H1 (cell line): ENCODE data around the gene CEND1. TPM values are rescaled to one million over a fixed set of nuclear protein-coding genes. Genes with fewer than 3 reads are reported as not detected.

Source experiments
- CTCF ChIA-PET: fragments of 300-600 bp; sonication (Branson Sonifier 250); formaldehyde crosslinking; loops from one replicate; lab custom pipeline; 2021; ENCODE audit not compliant: partially characterized antibody; lab: Charles Lee
- POLR2A ChIA-PET: fragments of 300-600 bp; sonication (Branson Sonifier 250); formaldehyde crosslinking; loops from one replicate; lab custom pipeline; 2021; ENCODE audit warnings: inconsistent platforms; ENCODE audit not compliant: partially characterized antibody; lab: Charles Lee
- DNase-seq, 2 experiments: peaks; one replicate each; pipeline versions ENCODE4 v3.0.0 to v3.0.0-alpha.2; 2010 to 2022; ENCODE audit warnings: low spot score in 2 of 2, low read depth in 1 of 2, mixed read lengths in 1 of 2
- FAIRE-seq: peaks from 2 replicates; lab custom pipeline; 2011; peaks lifted over from hg19 to GRCh38; lab: Jason Lieb, UNC
- H2AFZ ChIP-seq: 2 replicates; pipeline ENCODE4 v1.8.1; 2012; ENCODE audit warnings: low read length, inconsistent platforms
- H2AK5ac ChIP-seq: 2 replicates; pipeline ENCODE4 v1.6.1; 2013; ENCODE audit warnings: low read depth, low read length
- H2BK120ac ChIP-seq: replicated peaks from 2 replicates; pipeline ENCODE3; 2013; ENCODE audit warnings: low read depth, low read length, inconsistent platforms
- H2BK12ac ChIP-seq: 2 replicates; pipeline ENCODE4 v1.6.1; 2013; ENCODE audit warnings: low read depth, low read length
- H2BK15ac ChIP-seq: 2 replicates; pipeline ENCODE4 v1.6.1; 2013; ENCODE audit warnings: low read length
- H2BK20ac ChIP-seq: 2 replicates; pipeline ENCODE4 v1.6.1; 2013; ENCODE audit warnings: low read length
- H2BK5ac ChIP-seq: 2 replicates; pipeline ENCODE4 v1.6.1; 2013; ENCODE audit warnings: low read depth, low read length
- H3K14ac ChIP-seq: 2 replicates; pipeline ENCODE4 v1.6.1; 2013; ENCODE audit warnings: inconsistent platforms; ENCODE audit not compliant: insufficient read length
- H3K18ac ChIP-seq: 2 replicates; pipeline ENCODE4 v1.6.1; 2013; ENCODE audit warnings: low read length; ENCODE audit errors: extremely low read depth
- H3K23ac ChIP-seq: 2 replicates; pipeline ENCODE4 v1.6.1; 2013; ENCODE audit warnings: inconsistent platforms; ENCODE audit not compliant: insufficient read length
- H3K23me2 ChIP-seq: 2 replicates; pipeline ENCODE4 v1.6.1; 2013; ENCODE audit warnings: low read depth, low read length
- H3K27ac ChIP-seq: 2 replicates; pipeline ENCODE4 v1.6.1; 2011; ENCODE audit warnings: low read depth, low read length, inconsistent platforms
- H3K27me3 ChIP-seq, 4 experiments: replicated peaks in 1 of 4; 1 replicate in 1 of 4; 2 replicates in 3 of 4; pipeline versions ENCODE4 v1.6.1 to v1.8.1; 2011 to 2013; ENCODE audit warnings: low read length in 3 of 4, mild to moderate bottlenecking in 3 of 4, inconsistent platforms in 2 of 4, mixed read lengths in 2 of 4, moderate library complexity in 1 of 4; ENCODE audit not compliant: control insufficient read depth in 3 of 4, insufficient read depth in 3 of 4; ENCODE audit errors: extremely low read depth in 1 of 4
- H3K36me3 ChIP-seq, 4 experiments: 2 replicates each; pipeline versions ENCODE4 v1.6.1 to v1.8.1; 2011 to 2013; ENCODE audit warnings: mild to moderate bottlenecking in 4 of 4, low read length in 3 of 4, moderate library complexity in 2 of 4, control low read depth in 1 of 4, inconsistent platforms in 1 of 4; ENCODE audit not compliant: insufficient read depth in 4 of 4, control insufficient read depth in 2 of 4
- H3K4ac ChIP-seq: replicated peaks from 2 replicates; pipeline ENCODE3; 2013; ENCODE audit warnings: low read length, low read depth, mixed read lengths, inconsistent platforms; ENCODE audit not compliant: insufficient read length
- H3K4me1 ChIP-seq, 4 experiments: replicated peaks in 1 of 4; 1 replicate in 1 of 4; 2 replicates in 3 of 4; pipeline versions ENCODE4 v1.6.1 to v1.8.1; 2011 to 2013; ENCODE audit warnings: low read length in 3 of 4, inconsistent platforms in 2 of 4, mixed read lengths in 1 of 4; ENCODE audit not compliant: insufficient read depth in 4 of 4, control insufficient read depth in 3 of 4
- H3K4me2 ChIP-seq, 2 experiments: 2 replicates each; pipeline versions ENCODE4 v1.6.1 to v1.8.1; 2011 to 2013; ENCODE audit warnings: low read depth in 2 of 2, low read length in 2 of 2, control low read depth in 1 of 2, inconsistent platforms in 1 of 2, mild to moderate bottlenecking in 1 of 2; ENCODE audit not compliant: insufficient read depth in 1 of 2
- H3K4me3 ChIP-seq, 4 experiments: fragments of 200-600, 300-600 bp in 1 of 4; sonication (generic), shearing (Covaris generic), sonication (Bioruptor Twin) in 1 of 4; 2 replicates each; pipeline versions ENCODE4 v1.5.1 to v1.8.1; 2011 to 2016; ENCODE audit warnings: low read length in 4 of 4, low read depth in 3 of 4, control low read depth in 2 of 4, inconsistent platforms in 2 of 4, mild to moderate bottlenecking in 2 of 4, mixed read lengths in 1 of 4, moderate library complexity in 1 of 4; ENCODE audit not compliant: insufficient read depth in 2 of 4; ENCODE audit errors: extremely low read depth in 1 of 4
- H3K56ac ChIP-seq: replicated peaks from 2 replicates; pipeline ENCODE3; 2013; ENCODE audit warnings: low read depth, mild to moderate bottlenecking, mixed read lengths, low read length, inconsistent platforms; ENCODE audit not compliant: insufficient read length
- H3K79me1 ChIP-seq: 2 replicates; pipeline ENCODE4 v1.6.1; 2013; ENCODE audit warnings: low read depth, low read length, control low read depth
- H3K79me2 ChIP-seq, 2 experiments: 2 replicates each; pipeline versions ENCODE4 v1.6.1 to v1.8.1; 2012 to 2013; ENCODE audit warnings: low read length in 2 of 2, mild to moderate bottlenecking in 2 of 2, inconsistent platforms in 1 of 2; ENCODE audit not compliant: insufficient read depth in 2 of 2, control insufficient read depth in 1 of 2
- H3K9ac ChIP-seq, 4 experiments: replicated peaks in 1 of 4; 1 replicate in 1 of 4; 2 replicates in 3 of 4; pipeline versions ENCODE4 v1.6.1 to v1.8.1; 2011 to 2013; ENCODE audit warnings: low read depth in 3 of 4, low read length in 3 of 4, control low read depth in 2 of 4, mild to moderate bottlenecking in 2 of 4, moderate library complexity in 2 of 4, inconsistent platforms in 1 of 4; ENCODE audit errors: extremely low read depth in 1 of 4
- H3K9me3 ChIP-seq, 2 experiments: 2 replicates each; pipeline versions ENCODE4 v1.6.1 to v1.8.1; 2012 to 2013; ENCODE audit warnings: mild to moderate bottlenecking in 2 of 2, moderate library complexity in 2 of 2, control low read depth in 1 of 2, inconsistent platforms in 1 of 2, low read depth in 1 of 2, low read length in 1 of 2, mixed read lengths in 1 of 2; ENCODE audit not compliant: insufficient read depth in 2 of 2
- H4K20me1 ChIP-seq, 2 experiments: replicated peaks in 1 of 2; 2 replicates each; pipeline versions ENCODE3 to v1.8.1; 2011 to 2013; ENCODE audit warnings: inconsistent platforms in 2 of 2, low read length in 2 of 2, mild to moderate bottlenecking in 1 of 2; ENCODE audit not compliant: insufficient read depth in 2 of 2, control insufficient read depth in 1 of 2
- H4K5ac ChIP-seq: 2 replicates; pipeline ENCODE4 v1.6.1; 2013; ENCODE audit warnings: low read length, low read depth, mixed read lengths, inconsistent platforms; ENCODE audit not compliant: insufficient read length
- H4K8ac ChIP-seq: 2 replicates; pipeline ENCODE4 v1.8.0; 2013; ENCODE audit warnings: mild to moderate bottlenecking, moderate library complexity, low read length, inconsistent platforms; ENCODE audit not compliant: insufficient read depth; ENCODE audit errors: extremely low read depth
- H4K91ac ChIP-seq: replicated peaks from 2 replicates; pipeline ENCODE3; 2013; ENCODE audit warnings: low read length, mixed read lengths, inconsistent platforms; ENCODE audit not compliant: insufficient read length
- ATF2 ChIP-seq: IDR thresholded peaks from 2 replicates; pipeline ENCODE4 v1.6.1; 2012; ENCODE audit warnings: low read length, inconsistent platforms
- CEBPB ChIP-seq: IDR thresholded peaks from 2 replicates; pipeline ENCODE4 v1.6.1; 2012; ENCODE audit warnings: low read depth, low read length
- CTBP2 ChIP-seq: IDR thresholded peaks from 2 replicates; pipeline ENCODE4 v1.7.0; 2011; ENCODE audit warnings: borderline replicate concordance, mild to moderate bottlenecking, moderate library complexity, mixed read lengths, low read length; ENCODE audit not compliant: insufficient read depth, insufficient read length
- GTF2F1 ChIP-seq: IDR thresholded peaks from 2 replicates; pipeline ENCODE4 v1.6.1; 2012; ENCODE audit warnings: low read depth, low read length, improper control_type of control experiment, borderline replicate concordance
- HDAC6 ChIP-seq: IDR thresholded peaks from one replicate; pipeline ENCODE4 v1.7.1; 2012; ENCODE audit warnings: low read depth, mild to moderate bottlenecking, inconsistent platforms, low read length, moderate library complexity
- RFX5 ChIP-seq: IDR thresholded peaks from 2 replicates; pipeline ENCODE4 v1.6.1; 2011; ENCODE audit warnings: low read depth, low read length, improper control_type of control experiment, borderline replicate concordance
- SRF ChIP-seq: IDR thresholded peaks from 2 replicates; pipeline ENCODE4 v1.6.1; 2011; ENCODE audit warnings: mild to moderate bottlenecking, low read depth, low read length, moderate library complexity
- TCF12 ChIP-seq: IDR thresholded peaks from 2 replicates; pipeline ENCODE4 v1.6.1; 2011; ENCODE audit warnings: low read depth, mild to moderate bottlenecking, low read length
- TEAD4 ChIP-seq: IDR thresholded peaks from 2 replicates; pipeline ENCODE4 v1.6.1; 2012; ENCODE audit warnings: low read depth, low read length, inconsistent platforms, mixed read lengths
- WGBS, 2 experiments: shearing (Covaris generic) in 1 of 2; methylation state at CpG; one replicate each; pipeline versions ENCODE4 v1.1.6 to v1.1.7; 2013 to 2015; ENCODE audit warnings: low lambda C conversion rate in 2 of 2, mixed read lengths in 2 of 2, inconsistent platforms in 1 of 2, low coverage in 1 of 2, missing lambda C conversion rate in 1 of 2; ENCODE audit not compliant: insufficient replicate concordance in 2 of 2, insufficient coverage in 1 of 2, insufficient read length in 1 of 2; ENCODE audit errors: extremely low coverage in 1 of 2, missing lambda C conversion rate in 1 of 2; 5-methylcytosine and 5-hydroxymethylcytosine counted together
- polyA plus RNA-seq, 7 experiments: library from polyadenylated mRNA; depleted of rRNA in 3 of 7; stranded (reverse) in 5 of 7; unstranded in 2 of 7; fragments of >200 nt in 5 of 7; fragments of 200-250 nt in 2 of 7; gene quantifications; 1 replicate in 5 of 7; 2 replicates in 1 of 7; 4 replicates in 1 of 7; pipeline versions ENCODE4 v1.2.1 to v1.2.3, GENCODE V29; 2011 to 2013; ENCODE audit warnings: missing spikeins in 2 of 7, mixed read lengths in 2 of 7
- total RNA-seq: library from RNA; stranded (reverse); fragmentation: NEBNext Ultra II Directional; extraction: Animal tissue kit (Norgen Biotek cat#: 25700); gene quantifications from 2 replicates; pipeline ENCODE4 v1.2.1, GENCODE V29; 2021
- TF ChIP-seq, protein P1 (sequence below): IDR thresholded peaks from 2 replicates; pipeline ENCODE4 v1.6.1; 2011; ENCODE audit warnings: low read length, improper control_type of control experiment

CEND1 gene
- total and polyA plus RNA-seq, 2 of the 8 experiments (the other 6 are each of a cell fraction or from before 2014, with no cell fraction given): 0.82 to 5.0 TPM

DNA sequence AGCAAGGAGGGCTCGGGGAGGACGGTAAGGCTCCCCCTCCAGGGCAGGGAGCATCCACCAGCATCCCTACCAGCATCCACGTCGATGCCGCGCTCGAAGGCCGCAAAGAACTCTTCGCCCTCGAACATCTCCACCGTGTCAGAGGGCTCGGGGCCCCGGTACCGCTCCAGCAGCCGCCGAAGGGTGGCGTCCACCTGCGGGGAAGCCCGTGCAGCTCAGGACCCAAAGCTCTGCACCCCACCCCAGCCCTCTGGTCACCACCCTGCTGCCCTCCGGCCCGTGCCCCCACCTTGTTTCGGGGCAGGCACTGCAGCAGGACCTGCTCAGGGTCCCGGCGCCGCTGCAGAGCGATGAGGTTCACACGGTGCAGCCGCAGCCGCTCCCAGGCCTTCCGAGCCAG, 10.6 kb upstream of the CEND1 start:
- H3K4me1 ChIP-seq: peaks cover 4 to 25% (median 19%) of the 10 kb centered on the region in 4 experiments
- H3K18ac ChIP-seq: no peak overlapping the region
- no peaks in the 10 kb centered on the region; a peak in 1 of 7 replicates for H3K27me3 ChIP-seq
- no peak overlapping the region for H4K8ac ChIP-seq
- no peak overlapping the region for H2BK20ac ChIP-seq
- H4K20me1 ChIP-seq: peaks cover 0 to 13% of the 10 kb centered on the region in 2 experiments
- H2BK5ac ChIP-seq: no peak overlapping the region; the same call in 1 of the 2 replicates
- H4K5ac ChIP-seq: no peak overlapping the region
- H3K27ac ChIP-seq: no peak overlapping the region
- H3K79me2 ChIP-seq: peaks cover 0 to 5% of the 10 kb centered on the region in 2 experiments; a peak in 1 of 4 replicates
- H3K36me3 ChIP-seq: peaks cover 3 to 30% (median 6%) of the 10 kb centered on the region in 4 experiments; a peak in 5 of 8 replicates
- H3K56ac ChIP-seq: no peak overlapping the region
- H3K4me3 ChIP-seq: no peak overlapping the region
- H2AK5ac ChIP-seq: no peak overlapping the region
- FAIRE-seq (no peak), DNase-seq (no peak)
- no peak overlapping the region for H3K9ac ChIP-seq
- H3K14ac ChIP-seq: no peak overlapping the region
- H4K91ac ChIP-seq: no peak overlapping the region
- H2BK15ac ChIP-seq: no peak overlapping the region
- no peak overlapping the region for H3K4ac ChIP-seq
- no peaks in the 10 kb centered on the region for H3K9me3 ChIP-seq
- WGBS, 2 experiments: 90% methylated on average over 28 of the region's 30 CpGs; no CpG with 5 or more reads in 1 of the 2 experiments
- ChIA-PET POLR2A (interaction anchor here (0.8 to 53.0 kb wide), 3 partner anchors 8 to 54 kb away, joined by 5 to 1917 read pairs (median 28); partner anchors contain the start of genes CD151, CRACR2B, PNPLA2 and POLR2L), CTCF (interaction anchor here (1.0 kb wide), 1 partner anchor 17 kb away, joined by 3 read pairs; no protein-coding TSS in a partner anchor)
- H2BK120ac ChIP-seq: no peak overlapping the region
- peaks cover 5% of the 10 kb centered on the region; the same call in 1 of the 2 replicates for H3K79me1 ChIP-seq
- no peak overlapping the region for H2BK12ac ChIP-seq
- no peak overlapping the region for H3K23ac ChIP-seq
- no peak overlapping the region for H3K4me2 ChIP-seq
- H2AFZ ChIP-seq: no peak overlapping the region
- peaks cover 14% of the 10 kb centered on the region for H3K23me2 ChIP-seq
- TF ChIP-seq CEBPB (no peak), TEAD4 (no peak), ATF2 (no peak), CTBP2 (no peak), RFX5 (no peak), GTF2F1 (no peak), SRF (no peak), HDAC6 (no peak), TCF12 (no peak)
- TF ChIP-seq, protein P1, sequence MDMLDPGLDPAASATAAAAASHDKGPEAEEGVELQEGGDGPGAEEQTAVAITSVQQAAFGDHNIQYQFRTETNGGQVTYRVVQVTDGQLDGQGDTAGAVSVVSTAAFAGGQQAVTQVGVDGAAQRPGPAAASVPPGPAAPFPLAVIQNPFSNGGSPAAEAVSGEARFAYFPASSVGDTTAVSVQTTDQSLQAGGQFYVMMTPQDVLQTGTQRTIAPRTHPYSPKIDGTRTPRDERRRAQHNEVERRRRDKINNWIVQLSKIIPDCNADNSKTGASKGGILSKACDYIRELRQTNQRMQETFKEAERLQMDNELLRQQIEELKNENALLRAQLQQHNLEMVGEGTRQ: no peak
